Tongue (tissue), 2 donors: ENCODE data around the gene PTPRD. TPM values are rescaled to one million over a fixed set of nuclear protein-coding genes. Genes with fewer than 3 reads are reported as not detected.

ENCODE experiments used
- DNase-seq: peaks from one replicate; pipeline ENCODE4 v3.0.0-alpha.2; 2015
- total RNA-seq: library from RNA; depleted of rRNA; stranded (reverse); fragments of >200 nt; gene quantifications from one replicate; pipeline ENCODE4 v1.2.3, GENCODE V29; 2014

PTPRD gene
- total RNA-seq, 1 donor from 2014 or later: 105 TPM

DNA sequence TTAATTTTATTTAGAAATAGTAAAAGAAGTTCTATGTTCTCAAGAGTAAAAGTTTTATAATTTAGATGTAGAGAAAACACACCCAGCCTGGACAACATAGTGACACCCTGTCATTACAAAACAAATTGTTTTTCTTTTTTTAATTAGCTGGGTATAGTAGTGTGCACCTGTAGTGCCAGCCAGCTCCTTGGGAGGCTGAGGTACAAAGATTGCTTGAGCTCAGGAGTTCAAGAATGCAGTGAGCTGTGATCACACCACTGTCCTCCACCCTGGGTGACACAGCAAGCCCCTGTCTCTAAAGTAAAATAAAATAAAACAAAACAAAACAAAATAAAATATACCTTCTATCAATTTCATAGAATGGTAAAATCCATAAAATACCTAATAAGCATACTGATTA, 1795.5 kb downstream of the PTPRD start:
- no peak for DNase-seq

GRCh38 chr9:8816361-8816760, 1796.4 kb downstream of the PTPRD start:
- peak; percentile 57 for DNase-seq

- no peak for DNase-seq
These were observed 1796.9 kb downstream of the PTPRD start for GRCh38 chr9:8815931-8816330.

DNA sequence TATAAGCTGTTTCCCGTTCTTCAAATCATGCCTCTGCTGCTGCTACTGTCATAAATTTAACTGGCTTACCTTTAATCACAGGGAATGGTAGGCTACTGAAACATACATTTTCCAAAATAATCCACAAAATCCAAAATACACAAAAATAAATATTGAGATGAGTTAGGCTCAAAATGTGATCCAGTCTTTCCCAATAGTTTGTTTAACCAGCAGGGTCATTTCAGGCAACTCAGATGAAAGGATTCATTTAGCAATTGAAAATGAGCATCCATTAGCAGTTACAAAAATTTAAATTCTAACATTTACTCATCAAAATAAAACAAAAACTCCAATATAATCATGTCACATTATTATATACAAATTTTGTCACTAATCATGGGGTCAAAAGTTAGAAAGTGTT, 1797.6 kb downstream of the PTPRD start:
- DNase-seq: no peak

DNA sequence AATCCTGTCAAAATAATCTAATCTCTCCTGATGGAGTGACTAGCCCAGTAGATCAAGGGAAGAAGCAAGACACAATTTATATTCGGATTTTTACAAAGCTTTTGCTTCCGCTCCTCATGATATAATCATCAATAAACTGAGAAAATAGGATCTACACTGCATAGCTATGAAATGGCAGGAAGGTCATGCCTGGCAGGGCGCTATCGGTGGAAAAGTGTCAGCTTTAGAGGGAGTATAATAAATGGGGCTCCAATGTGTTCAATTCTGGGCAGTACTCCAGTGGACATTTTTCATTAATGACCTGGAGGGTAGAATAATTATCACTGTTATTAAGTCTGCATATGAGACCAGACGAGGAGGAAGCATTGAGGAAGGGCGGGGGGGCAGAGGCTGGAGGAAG, 1799.9 kb downstream of the PTPRD start:
- DNase-seq: no peak

DNA sequence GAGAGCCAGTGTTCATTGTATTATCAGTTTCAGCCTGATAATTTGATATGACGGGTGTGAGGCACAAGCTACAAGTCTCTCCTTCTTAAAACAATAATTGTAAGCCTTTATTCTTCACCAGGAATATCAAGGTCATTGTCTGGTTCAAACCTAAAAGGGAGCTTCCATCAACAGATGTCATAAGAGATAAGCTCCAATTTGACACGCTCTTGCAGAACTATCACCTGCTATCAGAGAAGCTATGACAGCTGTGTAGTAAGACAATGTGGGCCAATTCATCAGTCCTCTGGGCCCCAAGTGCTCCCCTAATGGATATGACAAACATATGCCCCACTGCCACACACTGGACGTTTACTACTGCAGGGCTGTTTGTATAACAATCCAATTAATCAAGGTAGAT, 1803.1 kb downstream of the PTPRD start:
- peak; percentile 46 for DNase-seq

- DNase-seq: no peak
These were observed 1806.7 kb downstream of the PTPRD start for GRCh38 chr9:8806150-8806549.

- no peak for DNase-seq
These were observed 1808.2 kb downstream of the PTPRD start for GRCh38 chr9:8804613-8805012.

DNA sequence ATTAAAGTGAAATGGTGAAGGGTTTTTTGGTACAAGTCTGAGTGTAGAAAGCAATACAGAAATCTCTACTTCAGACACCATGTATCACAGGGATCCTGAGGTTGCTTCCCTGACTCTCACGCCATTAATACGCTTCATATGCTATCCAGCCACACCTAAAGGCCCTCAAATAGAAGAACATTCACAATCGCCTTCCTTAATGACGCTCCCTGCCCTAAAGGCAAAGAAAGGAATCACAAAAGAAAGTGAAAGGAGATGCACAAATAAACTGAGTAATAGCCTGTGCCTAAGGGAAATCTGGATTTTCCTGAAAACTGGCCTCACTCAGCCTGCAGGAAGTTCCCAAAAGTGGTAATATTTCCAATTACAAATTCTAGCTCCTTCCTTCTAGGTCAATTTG, 1810.6 kb downstream of the PTPRD start:
- no peak for DNase-seq

DNA sequence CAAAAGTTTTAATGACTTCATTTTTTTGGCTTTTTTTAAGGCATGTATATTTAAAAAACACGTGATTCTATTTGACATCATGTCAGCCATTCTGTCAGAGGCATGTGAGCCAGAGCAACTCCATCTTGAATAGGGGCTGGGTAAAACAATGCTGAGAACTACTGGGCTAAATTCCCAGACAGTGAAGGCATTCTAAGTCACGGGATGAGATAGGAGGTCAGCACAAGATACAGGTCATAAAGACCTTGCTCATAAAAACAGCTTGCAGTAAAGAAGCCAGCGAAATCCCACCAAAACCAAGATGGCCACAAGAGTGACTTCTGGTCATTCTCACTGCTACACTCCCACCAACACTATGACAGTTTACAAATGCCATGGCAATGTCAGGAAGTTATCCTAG, 1812.6 kb downstream of the PTPRD start:
- DNase-seq: no peak

DNA sequence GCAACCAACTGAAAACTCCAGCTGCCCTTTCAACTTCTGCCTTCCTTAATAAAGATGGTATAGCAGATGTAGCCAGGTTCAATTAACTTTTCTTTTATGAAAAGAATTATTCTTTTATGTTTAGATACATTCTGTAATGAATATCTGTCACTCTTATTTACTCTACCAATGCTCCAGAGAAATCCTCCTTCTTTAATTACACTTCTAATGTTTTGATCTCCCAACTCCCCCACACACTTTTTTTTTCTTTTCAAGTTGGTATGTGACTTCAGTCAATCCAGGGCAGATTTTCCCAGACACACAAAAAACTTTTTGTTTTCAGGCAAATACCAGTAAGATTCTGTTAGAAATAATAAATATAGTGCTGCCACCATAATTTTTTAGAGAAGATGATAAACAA, 1813.2 kb downstream of the PTPRD start:
- no peak for DNase-seq

GRCh38 chr9:8799206-8799605, 1813.6 kb downstream of the PTPRD start:
- no peak for DNase-seq

DNA sequence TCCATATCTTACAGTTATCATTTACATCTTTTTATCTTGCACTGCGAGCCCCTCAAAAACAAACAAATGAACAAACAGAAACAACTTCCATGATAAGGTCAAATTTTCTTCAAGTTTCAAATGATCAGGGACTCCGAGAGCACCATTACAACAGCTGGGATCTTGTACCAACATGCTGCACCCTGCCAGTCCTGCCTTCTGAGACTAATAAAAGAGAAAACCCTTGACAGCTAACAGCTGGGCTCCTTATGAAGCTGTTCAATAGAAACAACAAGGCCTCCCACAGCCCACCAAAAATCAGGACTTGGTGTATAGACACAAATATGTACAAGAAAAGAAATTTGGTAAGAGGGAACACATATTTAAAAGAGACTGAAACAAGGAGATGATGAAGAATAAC, 1828.0 kb downstream of the PTPRD start:
- DNase-seq: peak; percentile 68

GRCh38 chr9:8783941-8784340, 1828.9 kb downstream of the PTPRD start:
- DNase-seq: no peak

GRCh38 chr9:8782237-8782636, 1830.6 kb downstream of the PTPRD start:
- DNase-seq: no peak

DNA sequence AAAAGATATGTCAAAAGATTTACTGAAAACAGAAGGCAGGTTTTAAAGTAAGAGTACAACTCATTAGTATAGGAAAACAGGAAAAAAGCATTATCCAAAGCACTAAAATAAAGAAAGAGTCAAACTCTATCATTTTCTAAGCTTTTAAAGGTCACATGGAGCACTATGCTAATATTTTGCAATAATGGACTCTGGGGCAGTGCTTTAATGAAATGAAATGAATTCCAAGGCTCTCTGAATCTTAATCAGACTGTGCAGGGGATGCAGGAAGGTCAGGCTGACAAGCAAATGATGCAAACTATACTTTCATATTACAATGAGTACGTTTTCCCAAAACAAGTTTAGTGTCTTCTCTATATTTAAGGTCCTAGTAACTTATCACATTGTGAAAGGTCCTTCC, 1831.3 kb downstream of the PTPRD start:
- DNase-seq: no peak

GRCh38 chr9:8780386-8780785, 1832.4 kb downstream of the PTPRD start:
- no peak for DNase-seq

GRCh38 chr9:8779478-8779877, 1833.3 kb downstream of the PTPRD start:
- no peak for DNase-seq

GRCh38 chr9:8778356-8778755, 1834.4 kb downstream of the PTPRD start:
- no peak for DNase-seq

GRCh38 chr9:8772302-8772701, 1840.5 kb downstream of the PTPRD start:
- DNase-seq: no peak

DNA sequence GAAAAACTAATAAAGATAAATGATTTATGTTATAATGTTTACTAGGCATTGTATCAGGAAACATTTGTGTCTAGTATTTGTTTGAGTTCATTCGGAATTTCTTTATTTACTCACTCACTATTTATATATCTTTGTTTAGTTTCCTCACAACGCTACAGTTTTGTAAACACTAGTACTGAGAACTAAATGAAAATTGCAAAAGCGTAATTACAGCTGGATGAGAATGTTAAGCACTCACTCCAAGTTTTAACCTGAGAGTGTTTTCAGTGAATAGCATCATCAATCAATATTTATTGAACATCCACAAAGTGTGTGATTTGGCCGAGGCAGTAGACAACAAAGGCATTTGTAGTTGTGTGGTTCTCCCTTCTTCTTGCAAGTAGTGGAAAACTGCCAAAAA, 1843.6 kb downstream of the PTPRD start:
- DNase-seq: no peak

DNA sequence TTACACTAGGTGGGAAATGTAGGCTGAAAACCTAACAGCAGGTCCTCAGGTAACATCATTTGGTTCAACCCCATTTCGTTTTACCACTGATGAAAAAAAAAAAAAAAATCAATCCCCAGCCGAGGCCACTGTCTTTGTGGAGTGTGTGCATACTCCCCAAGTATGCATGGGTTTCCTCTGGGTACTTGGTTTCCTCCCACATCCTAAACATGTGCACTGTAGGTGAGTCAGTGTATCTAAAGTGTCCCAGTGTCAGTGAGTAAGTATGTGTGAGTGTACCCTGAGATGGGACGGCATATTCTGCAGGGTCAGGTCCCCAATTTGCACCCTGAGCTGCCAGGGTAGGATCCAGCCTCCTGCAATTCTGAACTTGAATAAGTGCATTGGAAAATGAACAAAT, 1846.7 kb downstream of the PTPRD start:
- DNase-seq: no peak

- no peak for DNase-seq
These were observed 1848.8 kb downstream of the PTPRD start for GRCh38 chr9:8764051-8764450.

- DNase-seq: no peak
These were observed 1850.2 kb downstream of the PTPRD start for GRCh38 chr9:8762479-8763085.
